ENCODE data around the gene DISC1.
"Not testable (repeated sequence)": the region's sequence is repeated elsewhere in the genome, so short reads cannot be mapped to it uniquely, and the experiment has no call there.

Gene DISC1

GRCh38 chr1:231645634-231646033, 19.0 kb downstream of the DISC1 start:
- H2BK15ac ChIP-seq (ENCODE audit: low read length); H3K27me3 ChIP-seq (ENCODE audit: control insufficient read depth in 3 of 3, insufficient read depth in 3 of 3, low read depth in 1 of 3, low read length in 3 of 3); H4K91ac ChIP-seq (ENCODE audit: low read depth, low read length, poor library complexity); H3K36me3 ChIP-seq (replicated peaks in 1 of 2; ENCODE audit: control insufficient read depth in 2 of 2, insufficient read depth in 2 of 2, low read length in 2 of 2); H2AFZ ChIP-seq (ENCODE audit: low read length); H3K9me3 ChIP-seq (replicated peaks in 1 of 2; ENCODE audit: control insufficient read depth in 2 of 2, insufficient read depth in 1 of 2, low read depth in 1 of 2, low read length in 2 of 2); H3K27ac ChIP-seq (replicated peaks; ENCODE audit: low read length); H3K18ac ChIP-seq (ENCODE audit: low read length); H2BK12ac ChIP-seq (ENCODE audit: low read length); H3K23ac ChIP-seq (ENCODE audit: low read depth, low read length, poor library complexity); H3K4me3 ChIP-seq (ENCODE audit: low read length in 2 of 2); H3K9ac ChIP-seq (ENCODE audit: low read depth, low read length, poor library complexity); H3K4ac ChIP-seq (ENCODE audit: low read length); H3K14ac ChIP-seq (ENCODE audit: low read length); H2AK5ac ChIP-seq (ENCODE audit: low read depth, low read length); H2BK120ac ChIP-seq (ENCODE audit: low read depth, low read length); H3K4me2 ChIP-seq (ENCODE audit: insufficient read depth, low read length, poor library complexity, severe bottlenecking); H3K79me1 ChIP-seq (ENCODE audit: low read depth, low read length); H2BK5ac ChIP-seq (ENCODE audit: low read length); H4K8ac ChIP-seq (ENCODE audit: low read depth, low read length); DNase-seq (ENCODE audit: low spot score); H3K4me1 ChIP-seq (ENCODE audit: control insufficient read depth in 2 of 2, insufficient read depth in 1 of 2, low read depth in 1 of 2, low read length in 2 of 2): not testable (repeated sequence)
- no CpG with 5 or more reads among the region's 6 CpGs for WGBS, 2 donors (ENCODE audit: extremely low coverage in 2 of 2, insufficient read length in 2 of 2, insufficient replicate concordance in 1 of 2)

GRCh38 chr1:231646165-231646564, 19.6 kb downstream of the DISC1 start:
- not testable (repeated sequence) for H3K4me3 ChIP-seq (ENCODE audit: low read length in 2 of 2); H3K9ac ChIP-seq (ENCODE audit: low read depth, low read length, poor library complexity); H2AK5ac ChIP-seq (ENCODE audit: low read depth, low read length); H2BK12ac ChIP-seq (ENCODE audit: low read length); H3K9me3 ChIP-seq (replicated peaks in 1 of 2; ENCODE audit: control insufficient read depth in 2 of 2, insufficient read depth in 1 of 2, low read depth in 1 of 2, low read length in 2 of 2); H2BK120ac ChIP-seq (ENCODE audit: low read depth, low read length); H2BK5ac ChIP-seq (ENCODE audit: low read length); H3K79me1 ChIP-seq (ENCODE audit: low read depth, low read length); H4K8ac ChIP-seq (ENCODE audit: low read depth, low read length); H4K91ac ChIP-seq (ENCODE audit: low read depth, low read length, poor library complexity); H3K27ac ChIP-seq (replicated peaks; ENCODE audit: low read length); H3K23ac ChIP-seq (ENCODE audit: low read depth, low read length, poor library complexity); H3K4ac ChIP-seq (ENCODE audit: low read length); H3K4me2 ChIP-seq (ENCODE audit: insufficient read depth, low read length, poor library complexity, severe bottlenecking); H3K18ac ChIP-seq (ENCODE audit: low read length); H2AFZ ChIP-seq (ENCODE audit: low read length); H2BK15ac ChIP-seq (ENCODE audit: low read length); H3K4me1 ChIP-seq (ENCODE audit: control insufficient read depth in 2 of 2, insufficient read depth in 1 of 2, low read depth in 1 of 2, low read length in 2 of 2); H3K14ac ChIP-seq (ENCODE audit: low read length); H3K27me3 ChIP-seq (ENCODE audit: control insufficient read depth in 3 of 3, insufficient read depth in 3 of 3, low read depth in 1 of 3, low read length in 3 of 3); DNase-seq (ENCODE audit: low spot score); H3K36me3 ChIP-seq (replicated peaks in 1 of 2; ENCODE audit: control insufficient read depth in 2 of 2, insufficient read depth in 2 of 2, low read length in 2 of 2)
- WGBS, 2 donors (ENCODE audit: extremely low coverage in 2 of 2, insufficient read length in 2 of 2, insufficient replicate concordance in 1 of 2), result no CpG with 5 or more reads among the region's 4 CpGs

GRCh38 chr1:231651621-231652260, 25.2 kb downstream of the DISC1 start:
- H2AFZ ChIP-seq (ENCODE audit: low read length); H4K91ac ChIP-seq (ENCODE audit: low read depth, low read length, poor library complexity); H3K4me2 ChIP-seq (ENCODE audit: insufficient read depth, low read length, poor library complexity, severe bottlenecking); H2BK120ac ChIP-seq (ENCODE audit: low read depth, low read length); H3K36me3 ChIP-seq (replicated peaks in 1 of 2; ENCODE audit: control insufficient read depth in 2 of 2, insufficient read depth in 2 of 2, low read length in 2 of 2); H2AK5ac ChIP-seq (ENCODE audit: low read depth, low read length); H4K8ac ChIP-seq (ENCODE audit: low read depth, low read length); H2BK5ac ChIP-seq (ENCODE audit: low read length); H3K4me3 ChIP-seq (ENCODE audit: low read length in 2 of 2); DNase-seq (ENCODE audit: low spot score); H3K27me3 ChIP-seq (ENCODE audit: control insufficient read depth in 3 of 3, insufficient read depth in 3 of 3, low read depth in 1 of 3, low read length in 3 of 3); H3K9me3 ChIP-seq (replicated peaks in 1 of 2; ENCODE audit: control insufficient read depth in 2 of 2, insufficient read depth in 1 of 2, low read depth in 1 of 2, low read length in 2 of 2); H3K23ac ChIP-seq (ENCODE audit: low read depth, low read length, poor library complexity); H2BK15ac ChIP-seq (ENCODE audit: low read length); H3K4me1 ChIP-seq (ENCODE audit: control insufficient read depth in 2 of 2, insufficient read depth in 1 of 2, low read depth in 1 of 2, low read length in 2 of 2); H3K14ac ChIP-seq (ENCODE audit: low read length); H2BK12ac ChIP-seq (ENCODE audit: low read length); H3K27ac ChIP-seq (replicated peaks; ENCODE audit: low read length); H3K4ac ChIP-seq (ENCODE audit: low read length); H3K79me1 ChIP-seq (ENCODE audit: low read depth, low read length); H3K9ac ChIP-seq (ENCODE audit: low read depth, low read length, poor library complexity): not testable (repeated sequence)
- WGBS, 2 donors (ENCODE audit: extremely low coverage in 2 of 2, insufficient read length in 2 of 2, insufficient replicate concordance in 1 of 2), result no CpG with 5 or more reads among the region's 10 CpGs
- H3K18ac ChIP-seq (ENCODE audit: low read length), result peak overlapping the region; percentile 48

GRCh38 chr1:231653632-231654031, 27.0 kb downstream of the DISC1 start:
- Histone ChIP-seq H3K79me1 (ENCODE audit: low read depth, low read length) (no peaks in the 10 kb centered on the region), H2BK120ac (ENCODE audit: low read depth, low read length) (no peak overlapping the region), H3K4ac (ENCODE audit: low read length) (no peak overlapping the region), H4K91ac (ENCODE audit: low read depth, low read length, poor library complexity) (no peak overlapping the region), H2BK12ac (ENCODE audit: low read length) (no peak overlapping the region), H3K9ac (ENCODE audit: low read depth, low read length, poor library complexity) (no peak overlapping the region), H2AK5ac (ENCODE audit: low read depth, low read length) (no peak overlapping the region), H3K4me2 (ENCODE audit: insufficient read depth, low read length, poor library complexity, severe bottlenecking) (no peak overlapping the region), H2BK15ac (ENCODE audit: low read length) (no peak overlapping the region), H3K4me3 (ENCODE audit: low read length in 2 of 2) (no peak overlapping the region), H3K27ac (replicated peaks; ENCODE audit: low read length) (no peak overlapping the region), H2BK5ac (ENCODE audit: low read length) (no peak overlapping the region), H3K27me3 (ENCODE audit: control insufficient read depth in 3 of 3, insufficient read depth in 3 of 3, low read depth in 1 of 3, low read length in 3 of 3) (no peaks in the 10 kb centered on the region), H3K4me1 (ENCODE audit: control insufficient read depth in 2 of 2, insufficient read depth in 1 of 2, low read depth in 1 of 2, low read length in 2 of 2) (peaks cover 0 to 1% of the 10 kb centered on the region in 2 donors), H3K18ac (ENCODE audit: low read length) (no peak overlapping the region), H3K14ac (ENCODE audit: low read length) (no peak overlapping the region), H3K23ac (ENCODE audit: low read depth, low read length, poor library complexity) (no peak overlapping the region), H4K8ac (ENCODE audit: low read depth, low read length) (no peak overlapping the region), H3K36me3 (replicated peaks in 1 of 2; ENCODE audit: control insufficient read depth in 2 of 2, insufficient read depth in 2 of 2, low read length in 2 of 2) (no peaks in the 10 kb centered on the region), H3K9me3 (replicated peaks in 1 of 2; ENCODE audit: control insufficient read depth in 2 of 2, insufficient read depth in 1 of 2, low read depth in 1 of 2, low read length in 2 of 2) (peaks cover 0 to 6% of the 10 kb centered on the region in 2 donors), H2AFZ (ENCODE audit: low read length) (no peak overlapping the region)
- WGBS, 2 donors (ENCODE audit: extremely low coverage in 2 of 2, insufficient read length in 2 of 2, insufficient replicate concordance in 1 of 2), result no CpG with 5 or more reads among the region's 2 CpGs
- DNase-seq (ENCODE audit: low spot score), result no peak

Measured in neuronal stem cell (in vitro differentiated cells).